Measurements from ENCODE around the gene LARP6. TPM values are rescaled to one million over a fixed set of nuclear protein-coding genes. Genes with fewer than 3 reads are reported as not detected.
A peak's percentile ranks its signal among the peaks of the same experiment; 100 is the strongest.

The LARP6 gene
- total RNA-seq, 1 experiment from 2014 or later, result 35.9 TPM

GRCh38 chr15:70781236-70781635, 72.7 kb downstream of the LARP6 start:
- TF ChIP-seq SRF (IDR thresholded peaks at IDR 0.05; ENCODE audit: low read depth), result no peak
- TF ChIP-seq SP1 (IDR thresholded peaks at IDR 0.05; ENCODE audit: low read depth), result peak; percentile 50
- no peak for TF ChIP-seq ZBTB33 (IDR thresholded peaks at IDR 0.05; ENCODE audit: extremely low read depth, insufficient replicate concordance, low read length)
- TF ChIP-seq POLR2AphosphoS5 (IDR thresholded peaks at IDR 0.05; ENCODE audit: low read depth, low read length), result no peak
- TF ChIP-seq REST (IDR thresholded peaks at IDR 0.05; ENCODE audit: low read depth), result no peak
- no TSS peak for BruUV-seq (replicated peaks)
- no peak overlapping the region for H3K9ac ChIP-seq (ENCODE audit: low read length)
- DNase-seq (ENCODE audit: low read depth, low spot score) (no peak), ATAC-seq (peak; percentile 60)
- H3K4me3 ChIP-seq (replicated peaks in 1 of 2; ENCODE audit: low read depth in 1 of 2, low read length in 2 of 2), result peak overlapping the region in 1 of 2 experiments; percentile 19; a peak in 1 of 4 replicates
- RAD21 ChIA-PET (ENCODE audit: low non-redundant PET in 1 of 2, low total read pairs in 2 of 2, uncharacterized antibody in 2 of 2, unreplicated experiment in 2 of 2), result no interaction called here
- CTCF ChIA-PET, result interaction anchor here (1.1 kb wide), 1 partner anchor 14 kb away, joined by 3 read pairs; no protein-coding TSS in a partner anchor
- no peaks in the 10 kb centered on the region for H3K9me3 ChIP-seq (ENCODE audit: control insufficient read depth in 1 of 2, insufficient read depth in 1 of 2, low read depth in 1 of 2, low read length in 2 of 2)
- POLR2A ChIA-PET, result interaction anchor here (0.8 kb wide), 1 partner anchor 17 kb away, joined by 3 read pairs; no protein-coding TSS in a partner anchor
- H3K4me2 ChIP-seq (ENCODE audit: low read length), result peak overlapping the region; percentile 55
- peak overlapping the region; percentile 13 for H2AFZ ChIP-seq (ENCODE audit: low read depth, low read length, poor library complexity, severe bottlenecking)
- no peaks in the 10 kb centered on the region for H4K20me1 ChIP-seq (ENCODE audit: insufficient read depth)
- no peak overlapping the region for H3K27ac ChIP-seq (ENCODE audit: low read depth, low read length)
- H3K27me3 ChIP-seq (ENCODE audit: insufficient read depth, low read length), result no peaks in the 10 kb centered on the region
- no peaks in the 10 kb centered on the region for H3K36me3 ChIP-seq (ENCODE audit: control insufficient read depth in 1 of 2, insufficient read depth in 2 of 2, low read length in 2 of 2)
- no peaks in the 10 kb centered on the region for H3K9me2 ChIP-seq (ENCODE audit: insufficient read depth)
- intact Hi-C loops (cut with micrococcal nuclease), result no loop called here
- H3K4me1 ChIP-seq (ENCODE audit: control insufficient read depth in 1 of 2, insufficient read depth in 2 of 2, low read length in 2 of 2), result peaks cover 12 to 46% of the 10 kb centered on the region in 2 experiments
- H3K79me2 ChIP-seq (ENCODE audit: insufficient read depth, low read length), result no peaks in the 10 kb centered on the region

Other genes with a start within 250 kb of the LARP6 start
- 47.4 TPM for gene UACA, start 90.6 kb downstream of the LARP6 start, total RNA-seq (2021; ENCODE audit: unreplicated experiment)
- gene THAP10, start 38.3 kb upstream of the LARP6 start, total RNA-seq (2021; ENCODE audit: unreplicated experiment), result 2.8 TPM
- 7.4 TPM for gene LRRC49, start 38.7 kb upstream of the LARP6 start, total RNA-seq (2021; ENCODE audit: unreplicated experiment)

Data from HCT116 (cell line).